ENCODE results near the gene ANKRD44.

ANKRD44 gene

DNA sequence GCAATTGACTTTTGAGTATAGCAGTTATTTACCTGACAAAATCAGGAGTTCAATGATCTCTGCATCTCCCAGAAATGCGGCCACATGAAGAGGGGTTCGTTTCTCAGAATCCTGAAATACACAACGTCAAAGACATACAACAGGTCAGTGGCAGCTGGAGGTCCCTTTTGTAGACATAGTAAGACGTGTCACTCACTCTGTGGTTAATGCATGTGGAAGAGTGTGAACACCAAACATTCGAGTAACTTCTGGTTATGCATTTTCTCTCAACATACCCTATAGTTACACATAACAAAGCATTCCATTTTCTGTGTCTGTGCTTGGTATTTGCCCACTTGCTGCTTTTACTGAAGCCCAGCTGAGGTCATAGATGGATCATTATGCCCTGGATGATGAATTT is 163.6 kb downstream of the ANKRD44 start:
- TF ChIP-seq, protein P1, sequence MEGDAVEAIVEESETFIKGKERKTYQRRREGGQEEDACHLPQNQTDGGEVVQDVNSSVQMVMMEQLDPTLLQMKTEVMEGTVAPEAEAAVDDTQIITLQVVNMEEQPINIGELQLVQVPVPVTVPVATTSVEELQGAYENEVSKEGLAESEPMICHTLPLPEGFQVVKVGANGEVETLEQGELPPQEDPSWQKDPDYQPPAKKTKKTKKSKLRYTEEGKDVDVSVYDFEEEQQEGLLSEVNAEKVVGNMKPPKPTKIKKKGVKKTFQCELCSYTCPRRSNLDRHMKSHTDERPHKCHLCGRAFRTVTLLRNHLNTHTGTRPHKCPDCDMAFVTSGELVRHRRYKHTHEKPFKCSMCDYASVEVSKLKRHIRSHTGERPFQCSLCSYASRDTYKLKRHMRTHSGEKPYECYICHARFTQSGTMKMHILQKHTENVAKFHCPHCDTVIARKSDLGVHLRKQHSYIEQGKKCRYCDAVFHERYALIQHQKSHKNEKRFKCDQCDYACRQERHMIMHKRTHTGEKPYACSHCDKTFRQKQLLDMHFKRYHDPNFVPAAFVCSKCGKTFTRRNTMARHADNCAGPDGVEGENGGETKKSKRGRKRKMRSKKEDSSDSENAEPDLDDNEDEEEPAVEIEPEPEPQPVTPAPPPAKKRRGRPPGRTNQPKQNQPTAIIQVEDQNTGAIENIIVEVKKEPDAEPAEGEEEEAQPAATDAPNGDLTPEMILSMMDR (IDR thresholded peaks at IDR 0.05; ENCODE audit: low read depth, low read length, missing control alignments) = no peak
- H3K4me3 ChIP-seq (replicated peaks; ENCODE audit: low read depth, low read length) = no peak overlapping the region
- DNase-seq (ENCODE audit: extremely low read depth, low read depth) = no peak

DNA sequence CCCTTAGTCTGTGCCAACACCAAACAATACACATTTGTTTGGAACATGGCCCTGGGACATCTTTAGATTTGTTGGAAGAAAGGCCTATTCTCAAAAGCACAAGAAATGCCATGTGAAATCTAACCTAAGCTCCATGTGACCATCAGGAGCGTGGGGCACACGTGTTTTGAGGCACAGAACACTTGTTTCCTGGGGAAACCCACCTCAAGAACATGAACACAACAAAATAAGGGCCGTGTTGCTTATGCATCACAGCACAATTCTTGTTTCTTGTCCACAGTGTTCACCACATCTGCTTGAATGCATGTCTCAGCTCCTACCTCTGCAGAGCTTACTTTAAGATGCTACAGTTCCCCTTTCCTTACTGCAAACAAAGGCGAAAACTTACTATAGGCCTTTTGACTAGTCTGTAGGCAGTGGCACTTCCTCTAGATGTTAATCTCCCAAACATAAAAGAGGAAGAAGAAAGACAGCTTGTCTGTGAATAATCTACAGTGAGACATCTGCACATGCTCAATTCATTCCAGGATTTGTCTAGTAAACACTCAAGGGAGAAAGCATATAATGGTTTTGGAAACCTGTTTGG is 165.0 kb downstream of the ANKRD44 start:
- DNase-seq (ENCODE audit: extremely low read depth, low read depth) = no peak
- TF ChIP-seq, protein P1 (IDR thresholded peaks at IDR 0.05; ENCODE audit: low read depth, low read length, missing control alignments) = no peak
- no peak overlapping the region for H3K4me3 ChIP-seq (replicated peaks; ENCODE audit: low read depth, low read length)

DNA sequence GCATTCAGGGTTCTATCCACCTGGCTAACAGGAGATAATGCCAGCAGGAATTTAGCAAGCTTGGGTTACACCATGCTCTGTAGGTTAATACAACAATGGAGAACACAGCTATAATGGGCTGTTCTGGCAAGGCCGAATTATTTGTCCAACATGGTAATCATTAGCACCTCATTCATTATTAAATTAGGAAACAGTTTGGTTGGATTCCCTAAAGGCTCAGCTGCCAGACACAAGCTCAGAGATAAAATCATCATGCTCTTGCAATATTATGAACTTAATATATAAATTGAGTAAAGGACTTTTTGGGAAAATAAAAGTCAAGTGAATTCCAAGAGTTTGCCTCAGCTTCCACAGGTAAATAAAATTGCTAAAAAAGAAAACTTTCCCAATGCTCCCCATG is 166.4 kb downstream of the ANKRD44 start:
- DNase-seq (ENCODE audit: extremely low read depth, low read depth) = no peak
- H3K4me3 ChIP-seq (replicated peaks; ENCODE audit: low read depth, low read length) = no peak overlapping the region
- TF ChIP-seq, protein P1 (IDR thresholded peaks at IDR 0.05; ENCODE audit: low read depth, low read length, missing control alignments) = no peak

DNA sequence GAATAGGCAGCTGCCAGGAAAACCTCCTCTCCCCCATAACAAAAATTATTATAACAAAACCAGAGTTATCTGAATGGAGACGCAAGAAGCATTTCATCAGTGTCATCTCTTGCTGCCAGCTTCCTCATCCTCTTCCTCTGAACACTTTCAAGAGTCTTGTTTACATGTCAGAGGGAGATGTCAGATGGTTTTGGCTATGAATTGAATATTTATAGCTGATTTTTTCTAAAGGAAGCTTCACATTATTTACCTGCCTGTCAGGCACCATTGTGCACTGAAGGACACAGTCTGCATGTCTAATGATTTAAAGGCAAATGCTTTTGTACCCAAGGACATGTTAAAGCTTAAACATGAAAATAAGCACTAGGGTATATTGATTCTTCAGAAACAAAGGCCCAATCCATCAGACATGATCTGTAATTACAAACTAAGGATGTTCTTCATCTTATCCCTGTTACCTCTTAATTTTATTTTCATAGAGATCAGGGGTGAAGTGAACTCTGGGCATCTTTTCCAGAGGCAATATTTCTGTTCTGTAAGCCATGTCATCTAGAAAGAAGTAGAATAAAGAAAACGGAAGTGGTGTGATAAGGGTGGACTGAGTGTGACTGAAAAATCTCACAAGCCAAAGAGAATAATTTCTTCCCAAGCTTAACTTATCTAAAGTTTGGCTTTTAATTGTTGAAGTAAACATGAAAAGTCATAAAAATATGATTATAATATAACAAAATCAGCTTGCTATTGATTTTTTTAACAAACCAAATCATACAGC is 168.7 kb downstream of the ANKRD44 start:
- H3K4me3 ChIP-seq (replicated peaks; ENCODE audit: low read depth, low read length) = no peak overlapping the region
- TF ChIP-seq, protein P1 (IDR thresholded peaks at IDR 0.05; ENCODE audit: low read depth, low read length, missing control alignments) = no peak
- DNase-seq (ENCODE audit: extremely low read depth, low read depth) = no peak

DNA sequence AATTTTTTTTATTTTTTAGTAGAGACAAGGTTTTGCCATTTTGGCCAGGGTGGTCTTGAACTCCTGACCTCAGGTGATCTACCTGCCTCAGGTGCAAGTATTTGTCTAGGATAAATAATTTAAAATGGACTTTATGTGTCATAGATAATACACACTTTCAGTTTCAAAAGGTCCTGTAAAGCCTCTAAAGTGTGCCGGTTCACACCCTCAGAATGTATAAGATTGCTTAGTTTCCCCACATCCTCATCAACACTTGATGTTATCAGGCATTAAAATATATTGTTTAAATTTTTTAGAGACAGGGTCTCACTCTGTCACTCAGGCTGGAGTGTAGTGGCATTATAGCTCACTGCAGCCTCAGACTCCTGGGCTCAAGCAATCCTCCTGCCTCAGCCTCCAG is 170.5 kb downstream of the ANKRD44 start:
- no peak for DNase-seq (ENCODE audit: extremely low read depth, low read depth)
- no peak overlapping the region for H3K4me3 ChIP-seq (replicated peaks; ENCODE audit: low read depth, low read length)
- TF ChIP-seq, protein P1 (IDR thresholded peaks at IDR 0.05; ENCODE audit: low read depth, low read length, missing control alignments) = no peak

DNA sequence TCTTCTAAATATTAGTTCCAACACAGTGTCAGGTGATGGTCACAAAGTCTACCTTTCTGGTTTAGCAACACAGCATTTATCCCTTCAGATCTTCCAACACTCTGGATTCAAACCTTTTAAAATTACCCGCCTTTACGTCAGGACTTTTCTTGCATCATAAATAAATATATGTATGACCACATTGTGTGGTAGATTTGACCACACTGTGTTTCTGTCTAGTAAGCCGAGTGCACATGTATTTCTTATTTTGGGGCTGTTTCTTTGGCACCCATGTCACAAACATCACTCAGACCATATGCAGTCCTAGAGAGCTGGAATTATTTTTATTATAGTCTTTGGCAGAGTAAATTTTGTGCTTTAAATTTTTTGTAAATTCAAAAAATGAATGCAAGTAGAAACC is 172.1 kb downstream of the ANKRD44 start:
- H3K4me3 ChIP-seq (replicated peaks; ENCODE audit: low read depth, low read length) = no peak overlapping the region
- no peak for DNase-seq (ENCODE audit: extremely low read depth, low read depth)
- TF ChIP-seq, protein P1 (IDR thresholded peaks at IDR 0.05; ENCODE audit: low read depth, low read length, missing control alignments) = no peak

Measured in HFF-Myc (cell line).